Measurements from ENCODE around the gene SMIM10. TPM values are rescaled to one million over a fixed set of nuclear protein-coding genes. Genes with fewer than 3 reads are reported as not detected.
"Not testable (repeated sequence)": the region's sequence is repeated elsewhere in the genome, so short reads cannot be mapped to it uniquely, and the experiment has no call there.

The SMIM10 gene
- total and polyA plus RNA-seq, 2 of the 4 experiments (the other 2 are of a cell fraction): 2.3 to 6.0 TPM

DNA sequence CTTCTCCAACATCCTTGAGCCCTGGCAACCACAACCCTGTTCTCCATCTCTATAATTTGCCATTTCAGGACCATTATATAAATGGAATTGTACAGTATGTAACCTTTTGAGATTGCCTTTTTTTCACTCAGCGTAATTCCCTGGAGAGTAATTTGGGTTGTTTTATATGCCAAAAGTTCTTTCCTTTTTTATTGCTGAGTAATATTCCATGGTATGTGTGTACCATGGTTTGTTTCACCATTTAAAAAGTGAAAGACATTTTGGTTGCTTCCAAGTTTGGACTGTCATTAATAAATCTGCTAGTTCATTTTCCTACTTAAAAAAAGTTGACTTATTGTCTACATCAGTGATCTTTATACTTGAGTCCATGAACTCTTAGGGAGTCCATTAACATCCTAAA lies 33.0 kb upstream of the SMIM10 start:
- Histone ChIP-seq H2BK20ac (ENCODE audit: low read depth, low read length) (no peak overlapping the region), H3K27me3 (ENCODE audit: control insufficient read depth, insufficient read depth, low read length) (peaks cover 2% of the 10 kb centered on the region), H4K91ac (ENCODE audit: insufficient read depth, low read depth, low read length) (no peak overlapping the region), H3K23ac (ENCODE audit: low read depth, low read length) (no peak overlapping the region), H3K9me1 (ENCODE audit: insufficient read depth, low read length) (no peaks in the 10 kb centered on the region), H3K4me1 (ENCODE audit: control insufficient read depth, insufficient read depth, low read length) (peaks cover 3% of the 10 kb centered on the region), H2BK15ac (ENCODE audit: low read depth, low read length) (no peak overlapping the region), H3K4ac (ENCODE audit: low read depth, low read length) (no peak overlapping the region), H4K20me1 (ENCODE audit: insufficient read depth, low read length) (no peaks in the 10 kb centered on the region), H2BK120ac (ENCODE audit: low read depth, low read length) (no peak overlapping the region), H4K5ac (ENCODE audit: low read depth, low read length) (no peak overlapping the region), H2BK5ac (ENCODE audit: low read depth, low read length, poor library complexity, severe bottlenecking) (no peak overlapping the region), H3K79me1 (ENCODE audit: low read depth in 1 of 2, low read length in 2 of 2) (no peaks in the 10 kb centered on the region), H4K8ac (ENCODE audit: low read depth in 2 of 2, low read length in 2 of 2) (no peak overlapping the region), H2AK9ac (replicated peaks; ENCODE audit: low read depth, low read length, poor library complexity) (no peak overlapping the region), H3K18ac (ENCODE audit: low read depth, low read length) (no peak overlapping the region), H3K9ac (ENCODE audit: low read depth, low read length) (no peak overlapping the region), H3K36me3 (ENCODE audit: control insufficient read depth, insufficient read depth, low read length) (no peaks in the 10 kb centered on the region), H3K56ac (ENCODE audit: extremely low read depth, insufficient read depth, low read length) (no peak overlapping the region), H2AFZ (replicated peaks; ENCODE audit: low read length, poor library complexity) (no peak overlapping the region), H3K4me3 (ENCODE audit: insufficient read depth, low read depth, low read length) (no peak overlapping the region), H3K27ac (ENCODE audit: insufficient read depth, low read length) (no peak overlapping the region), H3K4me2 (ENCODE audit: low read depth, low read length) (no peak overlapping the region), H3K9me3 (ENCODE audit: control insufficient read depth, insufficient read depth, low read length) (no peaks in the 10 kb centered on the region), H2AK5ac (ENCODE audit: low read depth, low read length) (no peak overlapping the region), H3K14ac (replicated peaks; ENCODE audit: low read depth, low read length) (no peak overlapping the region)
- intact Hi-C loops (cut with micrococcal nuclease): no loop called here
- TF ChIP-seq POLR2A (IDR thresholded peaks at IDR 0.05; ENCODE audit: low read depth, low read length) (no peak), RAD21 (IDR thresholded peaks at IDR 0.05; ENCODE audit: low read length) (no peak), RFX5 (IDR thresholded peaks at IDR 0.05; ENCODE audit: low read depth, low read length) (no peak), CEBPB (IDR thresholded peaks at IDR 0.05; ENCODE audit: low read depth, low read length) (no peak), SMC3 (IDR thresholded peaks at IDR 0.05; ENCODE audit: low read depth, low read length) (no peak), CHD1 (IDR thresholded peaks at IDR 0.05; ENCODE audit: low read depth, low read length) (no peak)
- no peak for DNase-seq
- ChIA-PET CTCF (no interaction called here), POLR2A (ENCODE audit: unreplicated experiment) (no interaction called here)
- no CpG with 5 or more reads among the region's 1 CpG for WGBS, 2 experiments (ENCODE audit: extremely low coverage in 2 of 2, insufficient read length in 1 of 2)
- dilution Hi-C loops (cut with HindIII; ENCODE audit: low sequenced_read_pairs, unreplicated experiment): no loop called here
- no TSS peak for BruUV-seq (replicated peaks)
- ATAC-seq (ENCODE audit: low read depth): no peak
- in situ Hi-C loops (cut with MboI; ENCODE audit: low sequenced_read_pairs): no loop called here

DNA sequence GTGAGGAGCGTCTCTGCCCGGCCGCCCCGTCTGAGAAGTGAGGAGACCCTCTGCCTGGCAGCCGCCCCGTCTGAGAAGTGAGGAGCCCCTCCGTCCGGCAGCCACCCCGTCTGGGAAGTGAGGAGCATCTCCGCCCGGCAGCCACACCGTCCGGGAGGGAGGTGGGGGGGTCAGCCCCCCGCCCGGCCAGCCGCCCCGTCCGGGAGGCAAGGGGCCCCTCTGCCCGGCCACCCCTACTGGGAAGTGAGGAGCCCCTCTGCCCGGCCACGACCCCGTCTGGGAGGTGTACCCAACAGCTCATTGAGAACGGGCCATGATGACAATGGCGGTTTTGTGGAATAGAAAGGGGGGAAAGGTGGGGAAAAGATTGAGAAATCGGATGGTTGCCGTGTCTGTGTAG lies 30.4 kb upstream of the SMIM10 start:
- H3K4ac ChIP-seq (ENCODE audit: low read depth, low read length); H3K14ac ChIP-seq (replicated peaks; ENCODE audit: low read depth, low read length); H2AK5ac ChIP-seq (ENCODE audit: low read depth, low read length); DNase-seq; CTCF ChIA-PET; H3K4me1 ChIP-seq (ENCODE audit: control insufficient read depth, insufficient read depth, low read length); H3K27me3 ChIP-seq (ENCODE audit: control insufficient read depth, insufficient read depth, low read length); H3K56ac ChIP-seq (ENCODE audit: extremely low read depth, insufficient read depth, low read length); dilution Hi-C loops (cut with HindIII; ENCODE audit: low sequenced_read_pairs, unreplicated experiment); H3K9ac ChIP-seq (ENCODE audit: low read depth, low read length); H2AFZ ChIP-seq (replicated peaks; ENCODE audit: low read length, poor library complexity); H3K27ac ChIP-seq (ENCODE audit: insufficient read depth, low read length); H2BK15ac ChIP-seq (ENCODE audit: low read depth, low read length); H3K23ac ChIP-seq (ENCODE audit: low read depth, low read length); H2BK20ac ChIP-seq (ENCODE audit: low read depth, low read length); H2BK5ac ChIP-seq (ENCODE audit: low read depth, low read length, poor library complexity, severe bottlenecking); intact Hi-C loops (cut with micrococcal nuclease); H4K8ac ChIP-seq (ENCODE audit: low read depth in 2 of 2, low read length in 2 of 2); H3K4me2 ChIP-seq (ENCODE audit: low read depth, low read length); H4K20me1 ChIP-seq (ENCODE audit: insufficient read depth, low read length); in situ Hi-C loops (cut with MboI; ENCODE audit: low sequenced_read_pairs); H3K18ac ChIP-seq (ENCODE audit: low read depth, low read length); H3K4me3 ChIP-seq (ENCODE audit: insufficient read depth, low read depth, low read length); H4K91ac ChIP-seq (ENCODE audit: insufficient read depth, low read depth, low read length); POLR2A ChIA-PET (ENCODE audit: unreplicated experiment); ATAC-seq (ENCODE audit: low read depth); H3K9me1 ChIP-seq (ENCODE audit: insufficient read depth, low read length); H3K36me3 ChIP-seq (ENCODE audit: control insufficient read depth, insufficient read depth, low read length); H4K5ac ChIP-seq (ENCODE audit: low read depth, low read length); H3K79me1 ChIP-seq (ENCODE audit: low read depth in 1 of 2, low read length in 2 of 2); BruUV-seq (replicated peaks); H3K9me3 ChIP-seq (ENCODE audit: control insufficient read depth, insufficient read depth, low read length); H2BK120ac ChIP-seq (ENCODE audit: low read depth, low read length); H2AK9ac ChIP-seq (replicated peaks; ENCODE audit: low read depth, low read length, poor library complexity): not testable (repeated sequence)
- WGBS, 2 experiments (ENCODE audit: extremely low coverage in 2 of 2, insufficient read length in 1 of 2): no CpG with 5 or more reads among the region's 26 CpGs

Measured in IMR-90 (cell line).